ENCODE results near the gene HMGXB3.

HMGXB3 gene

GRCh38 chr5:150053713-150054392 lies 53.3 kb downstream of the HMGXB3 start:
- no peak for DNase-seq (ENCODE audit: low read depth in 2 of 2)

- DNase-seq (ENCODE audit: low read depth in 2 of 2): no peak
These were observed 54.0 kb downstream of the HMGXB3 start for GRCh38 chr5:150054569-150054968.

GRCh38 chr5:150055326-150056074 lies 55.0 kb downstream of the HMGXB3 start:
- DNase-seq (ENCODE audit: low read depth in 2 of 2): no peak

GRCh38 chr5:150056075-150056443 lies 55.5 kb downstream of the HMGXB3 start:
- no peak for DNase-seq (ENCODE audit: low read depth in 2 of 2)

GRCh38 chr5:150057052-150057451 lies 56.5 kb downstream of the HMGXB3 start:
- DNase-seq (ENCODE audit: low read depth in 2 of 2): no peak

GRCh38 chr5:150057511-150057910 lies 57.0 kb downstream of the HMGXB3 start:
- DNase-seq (ENCODE audit: low read depth in 2 of 2): no peak

- DNase-seq (ENCODE audit: low read depth in 2 of 2): no peak
These were observed 57.5 kb downstream of the HMGXB3 start for GRCh38 chr5:150057996-150058395.

GRCh38 chr5:150058480-150059126 lies 58.1 kb downstream of the HMGXB3 start:
- no peak for DNase-seq (ENCODE audit: low read depth in 2 of 2)

GRCh38 chr5:150059623-150060022 lies 59.1 kb downstream of the HMGXB3 start:
- DNase-seq (ENCODE audit: low read depth in 2 of 2): no peak

- no peak for DNase-seq (ENCODE audit: low read depth in 2 of 2)
These were observed 59.9 kb downstream of the HMGXB3 start for GRCh38 chr5:150060471-150060870.

- DNase-seq (ENCODE audit: low read depth in 2 of 2): no peak
These were observed 61.0 kb downstream of the HMGXB3 start for GRCh38 chr5:150061538-150061995.

- DNase-seq (ENCODE audit: low read depth in 2 of 2): no peak
These were observed 61.8 kb downstream of the HMGXB3 start for GRCh38 chr5:150062216-150062922.

- DNase-seq (ENCODE audit: low read depth in 2 of 2): no peak
These were observed 63.1 kb downstream of the HMGXB3 start for GRCh38 chr5:150063638-150064037.

GRCh38 chr5:150064681-150065220 lies 64.2 kb downstream of the HMGXB3 start:
- DNase-seq (ENCODE audit: low read depth in 2 of 2): no peak

GRCh38 chr5:150065346-150065745 lies 64.8 kb downstream of the HMGXB3 start:
- no peak for DNase-seq (ENCODE audit: low read depth in 2 of 2)

GRCh38 chr5:150065886-150066285 lies 65.3 kb downstream of the HMGXB3 start:
- no peak for DNase-seq (ENCODE audit: low read depth in 2 of 2)

GRCh38 chr5:150066436-150066835 lies 65.9 kb downstream of the HMGXB3 start:
- DNase-seq (ENCODE audit: low read depth in 2 of 2): no peak

GRCh38 chr5:150066901-150067396 lies 66.4 kb downstream of the HMGXB3 start:
- DNase-seq (ENCODE audit: low read depth in 2 of 2): no peak

- no peak for DNase-seq (ENCODE audit: low read depth in 2 of 2)
These were observed 66.9 kb downstream of the HMGXB3 start for GRCh38 chr5:150067405-150067960.

- no peak for DNase-seq (ENCODE audit: low read depth in 2 of 2)
These were observed 67.5 kb downstream of the HMGXB3 start for GRCh38 chr5:150068071-150068470.

- no peak for DNase-seq (ENCODE audit: low read depth in 2 of 2)
These were observed 67.9 kb downstream of the HMGXB3 start for GRCh38 chr5:150068472-150068871.
